Germinal center (tissue), 1 donor: ENCODE measurements around the gene KCNJ16.

Experiments
- DNase-seq: peaks from one replicate; pipeline ENCODE4 v3.0.0; 2012; ENCODE audit warnings: mixed read lengths, low spot score

KCNJ16 gene

GRCh38 chr17:70070305-70071027 lies 4.6 kb upstream of the KCNJ16 start:
- DNase-seq, result no peak

- no peak for DNase-seq
Measured at GRCh38 chr17:70071127-70071526, 3.9 kb upstream of the KCNJ16 start.

- DNase-seq, result no peak
Measured at GRCh38 chr17:70071620-70072019, 3.4 kb upstream of the KCNJ16 start.

GRCh38 chr17:70072546-70073309 lies 2.3 kb upstream of the KCNJ16 start:
- no peak for DNase-seq

- DNase-seq, result no peak
Measured at GRCh38 chr17:70073310-70073709, 1.7 kb upstream of the KCNJ16 start.

- DNase-seq, result no peak
Measured at GRCh38 chr17:70073799-70074198, 1.2 kb upstream of the KCNJ16 start.

- DNase-seq, result no peak
Measured at GRCh38 chr17:70074236-70074830, 692 bp upstream of the KCNJ16 start.

GRCh38 chr17:70076189-70076588 lies 1.2 kb downstream of the KCNJ16 start:
- no peak for DNase-seq

GRCh38 chr17:70076831-70077230 lies 1.8 kb downstream of the KCNJ16 start:
- DNase-seq, result no peak

GRCh38 chr17:70078549-70078948 lies 3.5 kb downstream of the KCNJ16 start:
- no peak for DNase-seq

- no peak for DNase-seq
Measured at GRCh38 chr17:70078994-70079531, 4.0 kb downstream of the KCNJ16 start.

- DNase-seq, result no peak
Measured at GRCh38 chr17:70080541-70081347, 5.7 kb downstream of the KCNJ16 start.

GRCh38 chr17:70081885-70082284 lies 6.9 kb downstream of the KCNJ16 start:
- no peak for DNase-seq

- no peak for DNase-seq
Measured at GRCh38 chr17:70084476-70084875, 9.5 kb downstream of the KCNJ16 start.

- DNase-seq, result no peak
Measured at GRCh38 chr17:70086516-70086915, 11.5 kb downstream of the KCNJ16 start.

GRCh38 chr17:70089513-70090148 lies 14.6 kb downstream of the KCNJ16 start:
- no peak for DNase-seq

GRCh38 chr17:70091005-70091568 lies 16.1 kb downstream of the KCNJ16 start:
- DNase-seq, result no peak

GRCh38 chr17:70091696-70092095 lies 16.7 kb downstream of the KCNJ16 start:
- DNase-seq, result no peak

GRCh38 chr17:70093163-70093562 lies 18.1 kb downstream of the KCNJ16 start:
- no peak for DNase-seq

GRCh38 chr17:70095455-70095854 lies 20.4 kb downstream of the KCNJ16 start:
- DNase-seq, result no peak

GRCh38 chr17:70096861-70097260 lies 21.8 kb downstream of the KCNJ16 start:
- no peak for DNase-seq
